NCI-H82 treated with DMSO at 0.1 percent for 48 hours (cell line): ENCODE measurements around the gene ITIH3.

ENCODE experiments used
- DNase-seq: peaks from one replicate; lab custom pipeline; 2025; ENCODE audit not compliant: unreplicated experiment; lab: John Stamatoyannopoulos, UW

ITIH3 gene

DNA sequence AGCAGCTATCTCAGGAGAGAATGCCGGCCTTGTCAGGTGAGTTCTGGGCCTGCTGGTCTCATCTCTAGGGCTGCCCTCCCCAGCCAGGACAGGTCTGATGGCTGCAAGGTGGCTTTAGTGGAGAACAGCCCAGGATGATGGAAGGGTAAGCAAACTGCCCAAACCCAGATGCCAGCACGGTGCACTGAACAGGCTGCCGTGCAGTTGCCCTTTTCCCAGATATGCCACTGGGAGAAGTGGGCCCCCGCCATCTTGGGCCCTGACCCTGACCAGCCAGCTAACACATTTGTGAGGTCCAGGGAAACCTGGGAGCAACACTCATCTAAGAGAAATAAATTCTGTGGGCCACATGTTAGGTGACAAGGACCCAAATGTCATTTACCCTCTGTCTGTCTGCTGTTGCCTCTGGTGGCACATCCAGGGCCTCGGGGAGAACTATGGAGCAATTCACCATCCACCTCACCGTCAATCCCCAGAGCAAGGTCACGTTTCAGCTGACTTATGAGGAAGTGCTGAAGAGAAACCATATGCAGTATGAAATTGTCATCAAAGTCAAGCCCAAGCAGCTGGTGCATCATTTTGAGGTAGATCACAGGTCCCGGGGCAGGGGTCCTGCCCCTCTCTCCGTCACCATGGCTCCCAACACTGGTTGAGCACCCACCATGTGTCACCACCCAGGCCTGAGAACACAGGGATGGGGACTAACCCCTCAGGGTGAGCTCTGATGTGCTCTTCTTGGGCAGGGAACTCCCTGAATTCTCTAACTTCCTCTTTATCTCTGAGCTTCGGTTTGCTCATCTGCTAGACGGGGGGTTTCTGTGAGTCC, 15.4 kb upstream of the ITIH3 start:
- DNase-seq = no peak

DNA sequence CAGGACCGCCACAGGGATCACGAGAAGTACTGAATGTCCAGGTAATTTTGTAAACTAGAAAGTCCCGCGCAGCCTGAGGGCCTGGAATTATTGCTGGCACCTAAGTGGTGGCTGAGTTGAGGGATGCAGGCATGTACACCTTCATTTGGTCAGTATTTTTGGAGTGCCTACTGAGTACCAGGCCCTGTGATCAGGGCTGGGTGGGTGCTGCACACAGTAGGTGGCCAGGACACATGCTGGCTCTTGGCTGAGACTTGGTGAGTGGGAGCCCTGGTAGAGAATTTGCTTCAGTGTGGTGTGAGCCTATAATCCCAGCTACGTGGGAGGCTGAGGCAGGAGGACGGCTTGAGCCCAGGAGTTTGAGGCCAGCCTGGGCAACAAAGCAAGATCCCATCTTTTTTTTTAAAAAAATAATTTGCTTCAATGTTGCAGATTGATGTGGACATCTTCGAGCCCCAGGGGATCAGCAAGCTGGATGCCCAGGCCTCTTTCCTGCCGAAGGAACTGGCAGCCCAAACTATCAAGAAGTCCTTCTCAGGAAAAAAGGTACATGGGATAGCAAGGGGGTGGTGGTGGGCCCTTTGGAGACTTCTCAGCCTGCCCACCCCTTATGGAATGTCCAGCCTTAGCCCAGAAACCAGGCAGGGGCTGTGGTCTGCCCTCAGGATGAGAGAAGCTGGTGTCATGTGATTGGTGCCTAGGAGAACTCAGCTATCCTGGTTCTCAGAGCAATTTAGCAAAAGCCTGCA, 14.6 kb upstream of the ITIH3 start:
- DNase-seq = no peak

- DNase-seq = no peak
These were observed 12.9 kb upstream of the ITIH3 start for GRCh38 chr3:52781741-52782140.

DNA sequence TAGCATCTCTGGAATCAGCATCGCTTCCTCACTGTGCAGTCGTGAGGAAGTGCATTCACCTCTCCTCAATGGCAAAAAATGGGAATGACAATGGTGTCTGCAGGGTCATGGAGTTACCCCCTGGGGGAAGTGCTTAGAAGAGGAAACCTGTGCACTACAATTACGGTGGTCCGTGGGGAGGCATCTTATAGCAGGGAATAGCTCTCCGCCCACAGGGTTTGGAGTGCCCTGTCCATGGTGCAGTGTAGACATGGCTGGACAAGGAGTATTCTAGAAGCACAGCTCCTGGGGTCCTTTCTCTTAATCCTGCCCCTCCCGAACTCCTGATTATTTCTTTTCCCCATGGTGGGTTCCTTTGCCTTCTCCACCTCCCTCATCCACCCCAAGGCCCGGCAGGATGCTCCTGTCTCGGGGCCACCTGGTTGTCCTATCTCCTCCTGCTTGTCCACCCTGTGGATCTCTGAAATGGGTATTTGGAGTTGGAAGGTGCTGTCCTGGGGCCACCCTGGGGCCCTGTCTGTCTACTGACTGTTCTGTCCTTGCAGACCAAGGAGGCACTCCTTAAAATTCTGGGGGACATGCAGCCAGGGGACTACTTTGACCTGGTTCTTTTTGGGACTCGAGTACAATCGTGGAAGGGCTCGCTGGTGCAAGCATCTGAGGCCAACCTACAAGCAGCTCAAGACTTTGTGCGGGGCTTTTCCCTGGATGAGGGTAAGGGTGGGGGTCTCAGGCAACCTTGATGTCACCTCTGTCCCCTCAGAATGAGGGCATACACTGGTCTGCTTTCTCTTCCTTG, 12.0 kb upstream of the ITIH3 start:
- no peak for DNase-seq

GRCh38 chr3:52783211-52783555, 11.4 kb upstream of the ITIH3 start:
- no peak for DNase-seq

DNA sequence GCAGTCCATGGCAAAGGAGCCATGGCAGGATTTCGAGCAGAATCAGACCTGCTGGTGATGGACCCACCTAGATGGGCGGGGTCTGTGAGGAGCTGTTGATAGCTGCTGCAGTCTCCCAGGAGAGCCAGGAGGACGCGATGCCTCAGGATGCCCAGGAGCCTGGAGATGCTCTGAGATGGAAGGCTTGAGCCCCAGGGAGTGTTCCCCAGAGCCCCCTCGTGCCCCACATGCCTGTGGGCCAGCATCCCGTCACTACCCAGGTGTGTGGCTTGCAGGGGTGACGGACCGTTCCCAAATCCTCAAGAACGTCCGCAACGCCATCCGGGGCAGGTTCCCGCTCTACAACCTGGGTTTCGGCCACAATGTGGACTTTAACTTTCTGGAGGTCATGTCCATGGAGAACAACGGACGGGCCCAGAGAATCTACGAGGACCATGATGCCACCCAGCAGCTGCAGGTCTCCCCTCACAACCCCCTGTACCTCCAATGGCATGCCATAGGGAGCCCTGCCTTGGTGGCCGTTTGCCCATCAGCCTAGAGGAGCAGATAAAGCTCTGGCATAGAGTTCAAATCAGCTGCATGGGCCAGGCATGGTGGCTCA, 10.5 kb upstream of the ITIH3 start:
- DNase-seq = no peak

GRCh38 chr3:52784931-52785590, 9.5 kb upstream of the ITIH3 start:
- DNase-seq = no peak

DNA sequence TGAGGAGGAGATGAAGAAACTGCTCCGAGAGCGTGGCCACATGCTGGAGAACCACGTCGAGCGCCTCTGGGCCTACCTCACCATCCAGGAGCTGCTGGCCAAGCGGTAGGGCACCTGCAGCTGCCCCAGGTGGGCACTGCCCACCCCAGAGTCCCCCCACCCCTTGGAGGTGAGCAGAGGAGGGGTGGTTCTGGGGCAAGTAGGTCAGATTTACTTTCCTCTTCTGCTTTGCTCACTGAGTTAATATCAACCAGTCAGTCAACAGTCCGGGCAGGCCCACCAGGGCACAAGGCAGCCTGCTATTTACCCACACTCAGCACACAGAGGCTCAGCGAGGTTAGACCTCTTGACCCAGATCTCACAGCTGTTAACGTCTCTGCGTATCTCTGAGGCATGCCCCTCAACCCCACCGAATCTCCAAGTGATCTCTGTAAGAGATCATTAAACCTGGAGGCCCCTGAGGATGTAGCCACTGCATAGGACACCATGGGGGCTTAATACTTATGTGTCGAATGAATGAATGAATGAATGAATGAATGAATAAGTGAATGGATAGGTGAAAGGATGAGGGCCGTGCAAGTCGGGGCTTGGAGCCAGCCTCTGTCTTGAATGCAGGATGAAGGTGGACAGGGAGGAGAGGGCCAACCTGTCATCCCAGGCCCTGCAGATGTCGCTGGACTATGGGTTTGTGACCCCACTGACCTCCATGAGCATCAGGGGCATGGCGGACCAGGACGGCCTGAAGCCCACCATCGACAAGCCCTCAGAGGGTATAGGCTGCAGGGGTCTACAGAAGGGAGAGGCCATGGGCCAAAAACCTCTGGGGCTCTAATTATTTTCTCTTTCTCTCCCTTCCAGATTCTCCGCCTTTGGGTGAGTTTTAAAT, 8.0 kb upstream of the ITIH3 start:
- no peak for DNase-seq

DNA sequence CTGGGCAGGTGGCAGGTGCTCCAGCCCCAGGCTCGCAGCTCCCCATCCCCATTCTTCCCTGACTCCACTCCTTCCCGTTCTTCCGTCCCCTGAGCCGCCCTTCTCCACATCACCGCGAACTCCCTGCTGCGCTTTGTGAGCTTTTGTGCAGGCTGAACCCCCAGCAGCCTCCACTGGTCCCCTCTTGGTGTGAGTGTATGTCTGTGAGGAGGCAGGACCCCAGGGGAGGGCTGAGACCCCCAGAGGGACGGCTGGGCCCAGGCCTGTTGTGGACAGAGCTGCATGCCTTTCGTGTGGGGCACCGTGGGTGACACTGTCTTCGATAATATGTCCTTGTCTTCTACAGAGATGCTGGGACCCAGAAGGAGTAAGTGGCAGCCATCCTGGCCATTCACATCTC, 7.3 kb upstream of the ITIH3 start:
- no peak for DNase-seq

- DNase-seq = no peak
These were observed 6.6 kb upstream of the ITIH3 start for GRCh38 chr3:52787672-52788625.

DNA sequence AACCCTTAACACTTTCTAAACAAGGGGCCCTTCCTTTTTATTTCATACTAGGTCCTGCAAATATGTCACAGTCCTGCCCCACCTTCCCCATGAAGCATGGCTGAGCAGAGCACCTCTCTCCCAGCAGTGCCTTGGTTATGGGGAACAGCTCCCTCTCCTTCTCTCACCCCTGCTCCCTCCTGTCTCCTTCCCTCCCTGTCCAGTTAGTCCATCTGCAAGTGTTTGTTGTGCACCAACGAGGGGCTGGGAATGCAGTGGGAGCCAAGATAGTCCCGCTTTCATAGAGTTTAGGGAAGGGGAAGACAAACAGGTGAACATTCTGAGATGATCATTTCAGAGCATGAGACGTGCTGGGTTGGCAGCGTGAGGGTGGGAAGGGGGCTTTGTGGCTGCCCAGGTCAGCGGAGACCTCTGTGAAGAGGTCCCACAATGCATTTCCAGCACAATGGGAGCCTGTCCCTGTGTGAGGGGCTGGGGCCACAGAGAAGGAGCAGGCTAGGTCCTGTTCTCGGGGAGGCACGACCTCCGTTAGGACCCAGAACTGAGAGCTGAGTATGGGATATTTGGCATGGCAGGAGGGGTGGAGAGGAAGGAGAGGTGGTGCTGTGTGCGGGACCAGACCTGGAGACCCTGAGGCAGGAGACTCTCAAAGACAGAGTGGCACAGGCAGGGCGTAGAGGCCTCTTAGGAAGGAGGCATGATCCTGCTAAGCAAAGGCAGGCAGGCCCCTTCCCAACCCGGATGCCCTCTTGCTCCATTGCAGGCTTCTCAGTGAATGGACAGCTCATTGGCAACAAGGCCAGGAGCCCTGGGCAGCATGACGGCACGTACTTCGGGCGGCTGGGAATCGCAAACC, 5.5 kb upstream of the ITIH3 start:
- DNase-seq = no peak

GRCh38 chr3:52789746-52790040, 4.9 kb upstream of the ITIH3 start:
- DNase-seq = no peak

DNA sequence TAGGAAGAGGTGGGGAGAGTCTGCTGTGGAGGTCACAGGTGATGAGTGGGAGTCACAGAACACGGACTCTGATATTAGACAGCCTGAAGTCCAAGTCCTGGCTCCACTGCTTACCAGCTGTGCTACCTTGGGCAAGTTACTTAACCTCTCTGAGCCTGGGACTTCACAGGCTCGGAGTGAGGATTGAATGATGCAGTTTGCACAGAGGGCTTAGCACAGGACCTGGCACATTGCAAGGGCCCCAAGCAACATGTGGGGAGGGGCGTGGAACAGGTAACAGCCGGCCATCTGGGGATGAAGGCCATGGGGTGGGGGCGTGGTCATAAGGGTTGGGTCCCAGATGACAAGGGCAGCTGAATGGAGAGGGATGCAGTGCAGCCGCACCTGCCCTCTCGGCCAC, 4.3 kb upstream of the ITIH3 start:
- DNase-seq = no peak

DNA sequence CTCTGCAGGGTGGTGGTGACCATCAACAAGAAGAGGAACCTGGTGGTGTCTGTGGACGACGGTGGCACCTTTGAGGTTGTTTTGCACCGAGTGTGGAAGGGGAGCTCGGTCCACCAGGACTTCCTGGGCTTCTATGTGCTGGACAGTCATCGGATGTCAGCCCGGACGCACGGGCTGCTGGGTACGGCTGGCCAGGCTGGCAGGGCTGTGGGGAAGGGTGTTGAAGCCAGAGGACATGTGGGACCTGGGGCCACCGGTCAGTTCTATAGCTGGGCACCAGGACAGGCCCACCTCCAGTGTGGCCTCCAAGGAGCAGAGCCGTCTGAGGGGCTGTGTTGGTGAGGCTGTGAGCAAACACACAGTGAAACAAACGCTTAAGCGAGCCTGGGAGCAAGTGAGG, 3.9 kb upstream of the ITIH3 start:
- DNase-seq = no peak

- DNase-seq = no peak
These were observed 3.2 kb upstream of the ITIH3 start for GRCh38 chr3:52791366-52791765.

- DNase-seq = no peak
These were observed 2.7 kb upstream of the ITIH3 start for GRCh38 chr3:52791928-52792327.

- DNase-seq = no peak
These were observed 2.2 kb upstream of the ITIH3 start for GRCh38 chr3:52792413-52792812.
